NAMALWA (cell line): ENCODE measurements around the gene LIM2.
A peak's percentile ranks its signal among the peaks of the same experiment; 100 is the strongest.
"Not testable (repeated sequence)": the region's sequence is repeated elsewhere in the genome, so short reads cannot be mapped to it uniquely, and the experiment has no call there.

ENCODE experiments used
- DNase-seq: peaks from one replicate; pipeline ENCODE4 v3.0.0-alpha.2; 2015; ENCODE audit warnings: low spot score

LIM2 gene, protein sequence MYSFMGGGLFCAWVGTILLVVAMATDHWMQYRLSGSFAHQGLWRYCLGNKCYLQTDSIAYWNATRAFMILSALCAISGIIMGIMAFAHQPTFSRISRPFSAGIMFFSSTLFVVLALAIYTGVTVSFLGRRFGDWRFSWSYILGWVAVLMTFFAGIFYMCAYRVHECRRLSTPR

GRCh38 chr19:51387924-51388389 lies at the start of gene LIM2:
Gene LIM2 (minus strand): TSS chr19:51387974. CDS start chr19:51387443, 531 bp downstream.
- no peak for DNase-seq

- no peak for DNase-seq
Observed at GRCh38 chr19:51434456-51434855, 46.7 kb upstream of the LIM2 start.

DNA sequence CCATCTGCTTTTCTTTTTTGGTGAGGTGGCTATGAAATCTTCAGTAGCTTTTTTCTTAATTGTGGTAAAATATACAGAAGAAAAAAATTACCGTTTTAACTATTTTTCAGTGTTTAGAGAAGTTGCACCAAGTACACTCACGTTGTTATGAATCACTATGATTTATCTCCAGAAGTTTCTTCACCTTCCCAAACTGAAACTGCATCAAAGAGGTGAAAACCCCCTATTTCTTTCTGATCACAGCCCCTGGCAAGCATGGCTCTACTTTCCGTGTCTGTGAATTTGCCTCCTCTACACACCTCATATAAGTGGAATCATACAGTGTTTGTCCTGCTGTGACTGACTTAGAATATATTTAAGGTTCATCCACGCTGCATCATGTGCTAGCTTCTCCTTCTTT lies 45.3 kb upstream of the LIM2 start:
- DNase-seq = no peak

- DNase-seq = no peak
Observed at GRCh38 chr19:51431124-51431523, 43.4 kb upstream of the LIM2 start.

- no peak for DNase-seq
Observed at GRCh38 chr19:51430221-51430620, 42.4 kb upstream of the LIM2 start.

GRCh38 chr19:51427201-51427600 lies 39.4 kb upstream of the LIM2 start:
- DNase-seq = no peak

- DNase-seq = peak; percentile 81
Observed at GRCh38 chr19:51422053-51422448, 34.3 kb upstream of the LIM2 start.

DNA sequence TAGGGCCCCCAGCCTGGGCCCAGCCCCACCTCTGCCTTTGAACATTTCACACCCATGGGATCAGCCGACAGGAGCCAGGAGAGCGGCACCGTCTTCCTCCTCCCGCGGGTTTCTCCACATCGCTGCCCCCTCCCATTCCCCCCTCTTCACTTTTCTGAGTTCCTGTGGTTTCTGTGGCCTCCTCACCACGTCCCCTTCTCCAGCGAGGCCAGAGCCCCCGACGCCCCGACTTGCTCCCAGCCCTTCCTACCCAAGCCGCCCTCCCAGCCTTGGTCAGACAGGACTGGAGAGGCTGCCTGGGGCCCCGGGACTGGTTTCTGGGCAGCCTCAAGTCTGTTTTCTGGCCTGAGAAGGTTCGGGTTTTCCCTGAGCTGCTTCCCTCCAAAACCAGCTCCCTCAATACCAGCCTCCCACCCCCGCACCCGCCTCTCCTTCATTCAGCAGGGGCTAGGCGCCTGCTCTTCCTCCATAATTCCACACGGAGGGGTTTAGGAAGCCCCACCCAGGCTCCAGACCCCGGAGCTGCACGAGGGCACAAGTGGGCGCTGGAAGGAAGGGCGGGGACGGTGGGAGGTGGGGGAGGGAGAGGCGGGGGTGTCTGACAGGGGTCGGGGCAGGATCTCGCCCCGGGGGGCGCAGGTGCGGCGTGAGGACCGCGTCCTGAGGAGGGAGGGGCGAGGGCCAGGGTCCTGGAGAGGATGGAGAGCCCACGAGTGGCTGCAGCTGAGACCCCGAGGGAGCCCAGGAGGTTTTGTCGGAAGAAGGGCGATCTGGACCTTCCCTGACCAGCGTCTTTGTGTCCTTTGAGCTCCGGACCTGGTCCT lies 33.7 kb upstream of the LIM2 start:
- DNase-seq = no peak

DNA sequence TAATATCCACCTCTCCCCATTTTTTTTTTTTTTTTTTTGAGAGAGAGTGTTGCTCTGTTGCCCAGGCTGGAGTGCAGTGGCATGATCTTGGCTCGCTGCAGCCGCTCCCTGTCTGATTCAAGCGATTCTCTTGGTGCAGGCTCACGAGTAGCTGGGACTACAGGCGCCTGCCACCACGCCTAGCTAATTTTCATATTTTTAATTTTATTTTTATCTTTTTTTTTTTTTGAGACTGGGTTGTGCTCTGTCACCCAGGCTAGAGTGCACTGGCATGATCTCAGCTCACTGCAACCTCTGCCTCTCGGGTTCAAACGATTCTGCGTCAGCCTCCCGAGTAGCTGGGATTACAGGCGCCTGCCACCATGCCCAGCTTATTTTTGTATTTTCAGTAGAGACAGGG lies 32.7 kb upstream of the LIM2 start:
- DNase-seq = not testable (repeated sequence)

GRCh38 chr19:51418707-51419106 lies 30.9 kb upstream of the LIM2 start:
- no peak for DNase-seq

GRCh38 chr19:51417810-51418157 lies 30.0 kb upstream of the LIM2 start:
- DNase-seq = no peak

GRCh38 chr19:51417107-51417809 lies 29.5 kb upstream of the LIM2 start, which contains the start of gene SIGLEC10:
Gene SIGLEC10 (minus strand): TSS chr19:51417642. CDS start chr19:51417581, 61 bp downstream.
- DNase-seq = peak; percentile 86

- not testable (repeated sequence) for DNase-seq
Observed at GRCh38 chr19:51416422-51416821, 28.6 kb upstream of the LIM2 start.

DNA sequence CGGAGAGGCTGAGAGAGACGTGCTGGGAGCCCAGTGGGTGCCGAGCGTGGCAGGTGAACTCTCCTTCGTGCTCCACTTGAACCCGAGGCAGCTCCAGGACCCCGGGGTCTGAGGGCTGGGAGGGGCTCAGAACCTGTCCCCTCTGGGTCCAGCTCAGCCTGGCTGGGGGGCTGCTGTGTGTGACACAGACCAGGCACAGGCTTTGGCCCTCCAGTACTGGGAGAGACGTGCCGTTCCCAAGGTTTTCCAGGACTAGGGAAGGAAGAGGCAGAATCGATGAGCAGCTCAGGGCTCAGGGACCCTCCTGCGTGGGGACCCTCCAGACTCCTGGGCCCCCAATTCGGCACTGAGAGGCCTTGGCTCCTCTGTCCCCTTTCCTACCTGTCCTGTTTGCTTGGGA lies 27.4 kb upstream of the LIM2 start:
- no peak for DNase-seq

- DNase-seq = no peak
Observed at GRCh38 chr19:51410950-51411748, 23.4 kb upstream of the LIM2 start.

GRCh38 chr19:51407511-51408131 lies 19.8 kb upstream of the LIM2 start:
- peak; percentile 76 for DNase-seq

GRCh38 chr19:51402117-51402516 lies 14.3 kb upstream of the LIM2 start:
- DNase-seq = no peak

GRCh38 chr19:51399936-51400335 lies 12.2 kb upstream of the LIM2 start:
- DNase-seq = not testable (repeated sequence)

- DNase-seq = no peak
Observed at GRCh38 chr19:51399231-51399630, 11.5 kb upstream of the LIM2 start.

DNA sequence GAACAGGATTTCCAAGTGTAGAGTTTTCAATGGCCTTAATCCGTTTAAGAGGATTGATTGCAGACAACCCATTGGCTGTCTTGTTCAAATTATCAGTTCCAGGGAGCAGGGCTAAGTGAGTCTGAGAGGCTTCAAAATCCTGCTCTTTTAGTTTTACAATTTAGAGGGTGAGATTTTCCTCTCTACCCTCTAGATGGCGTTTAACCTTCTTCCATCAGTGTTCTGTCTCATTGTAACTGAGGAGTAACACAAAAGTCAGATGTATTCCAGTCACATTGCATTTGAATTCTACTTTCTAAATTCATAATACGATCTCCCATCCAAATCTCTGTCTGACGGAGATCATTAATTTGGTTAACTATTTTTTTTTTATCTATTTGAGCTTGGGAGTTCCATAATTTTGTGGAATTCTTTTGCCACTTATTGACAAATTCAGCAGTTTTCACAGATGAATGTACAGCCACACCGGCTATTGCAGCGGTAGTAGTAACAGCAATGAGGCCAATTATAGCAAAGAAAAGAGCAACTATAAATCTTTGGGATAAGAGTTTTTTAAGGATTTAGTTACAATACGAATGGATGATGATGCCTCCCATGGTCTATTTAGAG lies 10.4 kb upstream of the LIM2 start:
- peak; percentile 72 for DNase-seq

DNA sequence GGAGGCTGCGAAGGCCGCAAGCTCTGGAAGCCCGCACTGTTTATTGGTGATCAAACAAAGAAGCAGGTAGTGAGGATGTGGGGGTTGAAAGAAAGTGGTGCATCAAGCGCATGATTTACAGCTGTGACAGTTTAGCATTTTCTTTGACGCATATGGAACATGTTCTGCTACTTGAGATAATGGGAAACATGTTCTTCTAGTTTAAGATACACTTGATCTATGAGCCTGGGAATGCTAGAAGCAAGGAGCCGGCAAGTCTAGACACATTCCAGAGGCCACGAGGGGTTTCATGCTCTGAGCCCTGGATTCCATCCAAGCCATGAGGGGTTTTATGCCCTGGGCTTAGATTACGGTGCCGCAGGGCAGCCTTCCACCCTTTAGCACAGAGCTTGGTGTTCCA lies 9.7 kb upstream of the LIM2 start:
- DNase-seq = not testable (repeated sequence)
